ENCODE data around the gene SSR3.

The SSR3 gene

DNA sequence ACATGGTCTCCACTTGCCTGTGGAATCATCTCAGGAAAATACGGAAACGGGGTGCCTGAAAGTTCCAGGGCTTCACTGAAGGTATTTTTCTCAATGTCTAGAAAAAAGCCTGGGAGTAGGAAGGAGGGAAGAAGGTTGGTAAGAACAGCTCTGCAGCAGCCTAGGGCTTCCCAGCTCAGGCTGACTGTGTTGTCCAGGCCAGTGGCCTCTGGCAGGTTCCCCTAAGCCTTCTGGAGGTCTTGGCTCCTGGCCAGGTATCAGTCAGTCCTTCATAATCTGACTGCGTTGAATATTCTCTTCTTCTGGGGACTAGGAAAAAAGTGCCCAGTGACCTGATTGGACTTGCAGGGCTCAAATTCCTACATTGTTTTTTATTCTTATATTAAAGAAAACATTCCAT is 38.6 kb downstream of the SSR3 start:
- TF ChIP-seq FOXP2 (optimal IDR thresholded peaks at IDR 0.05; ENCODE audit: borderline replicate concordance, extremely low read depth, extremely low read length, insufficient read depth) (no peak), SIN3A (IDR thresholded peaks at IDR 0.05; ENCODE audit: borderline replicate concordance, insufficient read depth, low read length) (no peak), TAF1 (IDR thresholded peaks at IDR 0.05; ENCODE audit: borderline replicate concordance, insufficient read depth, low read length) (no peak), POLR2AphosphoS5 (IDR thresholded peaks at IDR 0.05; ENCODE audit: low read depth, low read length) (no peak)
- TF ChIP-seq, protein P1, sequence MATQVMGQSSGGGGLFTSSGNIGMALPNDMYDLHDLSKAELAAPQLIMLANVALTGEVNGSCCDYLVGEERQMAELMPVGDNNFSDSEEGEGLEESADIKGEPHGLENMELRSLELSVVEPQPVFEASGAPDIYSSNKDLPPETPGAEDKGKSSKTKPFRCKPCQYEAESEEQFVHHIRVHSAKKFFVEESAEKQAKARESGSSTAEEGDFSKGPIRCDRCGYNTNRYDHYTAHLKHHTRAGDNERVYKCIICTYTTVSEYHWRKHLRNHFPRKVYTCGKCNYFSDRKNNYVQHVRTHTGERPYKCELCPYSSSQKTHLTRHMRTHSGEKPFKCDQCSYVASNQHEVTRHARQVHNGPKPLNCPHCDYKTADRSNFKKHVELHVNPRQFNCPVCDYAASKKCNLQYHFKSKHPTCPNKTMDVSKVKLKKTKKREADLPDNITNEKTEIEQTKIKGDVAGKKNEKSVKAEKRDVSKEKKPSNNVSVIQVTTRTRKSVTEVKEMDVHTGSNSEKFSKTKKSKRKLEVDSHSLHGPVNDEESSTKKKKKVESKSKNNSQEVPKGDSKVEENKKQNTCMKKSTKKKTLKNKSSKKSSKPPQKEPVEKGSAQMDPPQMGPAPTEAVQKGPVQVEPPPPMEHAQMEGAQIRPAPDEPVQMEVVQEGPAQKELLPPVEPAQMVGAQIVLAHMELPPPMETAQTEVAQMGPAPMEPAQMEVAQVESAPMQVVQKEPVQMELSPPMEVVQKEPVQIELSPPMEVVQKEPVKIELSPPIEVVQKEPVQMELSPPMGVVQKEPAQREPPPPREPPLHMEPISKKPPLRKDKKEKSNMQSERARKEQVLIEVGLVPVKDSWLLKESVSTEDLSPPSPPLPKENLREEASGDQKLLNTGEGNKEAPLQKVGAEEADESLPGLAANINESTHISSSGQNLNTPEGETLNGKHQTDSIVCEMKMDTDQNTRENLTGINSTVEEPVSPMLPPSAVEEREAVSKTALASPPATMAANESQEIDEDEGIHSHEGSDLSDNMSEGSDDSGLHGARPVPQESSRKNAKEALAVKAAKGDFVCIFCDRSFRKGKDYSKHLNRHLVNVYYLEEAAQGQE (IDR thresholded peaks at IDR 0.05; ENCODE audit: insufficient read depth in 1 of 2, low read depth in 2 of 2, low read length in 2 of 2) = no peak

DNA sequence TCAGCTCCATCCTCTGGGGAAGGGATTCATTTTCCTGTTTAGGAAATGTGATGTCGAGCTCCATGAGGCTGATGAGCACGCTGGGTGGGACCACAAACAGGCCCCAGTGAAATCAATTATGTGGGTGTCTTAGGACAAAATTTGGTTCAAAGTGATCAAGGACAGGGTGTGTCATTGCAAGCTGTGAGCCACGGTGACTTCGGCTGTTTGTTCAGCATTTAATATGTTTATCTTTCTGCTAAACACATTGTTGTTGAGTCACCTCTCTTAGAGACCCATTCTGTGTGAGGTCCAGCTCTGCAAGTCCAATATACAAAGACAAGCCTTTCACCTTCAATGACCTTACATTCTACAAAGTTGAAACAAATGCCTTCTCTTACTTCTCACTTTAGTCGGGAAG is 41.3 kb downstream of the SSR3 start:
- TF ChIP-seq FOXP2 (optimal IDR thresholded peaks at IDR 0.05; ENCODE audit: borderline replicate concordance, extremely low read depth, extremely low read length, insufficient read depth) = no peak
- TF ChIP-seq POLR2AphosphoS5 (IDR thresholded peaks at IDR 0.05; ENCODE audit: low read depth, low read length) = no peak
- TF ChIP-seq, protein P1 (IDR thresholded peaks at IDR 0.05; ENCODE audit: insufficient read depth in 1 of 2, low read depth in 2 of 2, low read length in 2 of 2) = no peak
- no peak for TF ChIP-seq TAF1 (IDR thresholded peaks at IDR 0.05; ENCODE audit: borderline replicate concordance, insufficient read depth, low read length)
- no peak for TF ChIP-seq SIN3A (IDR thresholded peaks at IDR 0.05; ENCODE audit: borderline replicate concordance, insufficient read depth, low read length)

DNA sequence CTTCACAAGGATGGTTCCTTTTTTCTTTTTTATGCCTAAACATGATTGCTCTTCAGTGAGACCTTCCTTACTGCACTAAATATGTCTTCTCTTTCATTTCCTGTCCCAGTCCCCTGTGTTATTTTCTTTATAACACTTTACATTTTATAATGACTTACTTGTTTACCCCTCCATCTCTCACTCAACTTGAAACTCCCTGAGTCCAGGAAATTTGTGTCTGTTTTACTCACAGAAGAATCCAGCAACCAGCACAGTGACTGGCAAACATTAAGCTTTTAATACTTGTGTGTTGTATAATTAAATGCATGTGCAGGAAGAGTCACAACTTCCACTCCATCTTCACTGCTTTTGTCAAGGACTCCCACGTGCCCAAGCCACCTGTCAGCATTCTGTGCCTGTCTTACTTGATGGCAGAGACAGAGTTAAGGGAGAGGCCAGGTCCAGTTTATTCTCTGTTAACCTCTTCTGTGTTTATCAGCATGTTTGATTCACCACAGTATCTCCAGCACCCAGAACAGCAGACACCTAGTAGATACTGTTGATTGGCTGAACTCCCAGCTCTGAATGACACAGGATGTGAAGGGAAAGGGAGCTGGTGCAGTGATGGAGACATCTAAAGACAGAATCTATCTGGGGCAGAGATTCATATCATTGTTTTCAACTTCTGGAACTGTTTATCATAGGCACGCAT is 42.8 kb downstream of the SSR3 start:
- no peak for TF ChIP-seq TAF1 (IDR thresholded peaks at IDR 0.05; ENCODE audit: borderline replicate concordance, insufficient read depth, low read length)
- no peak for TF ChIP-seq FOXP2 (optimal IDR thresholded peaks at IDR 0.05; ENCODE audit: borderline replicate concordance, extremely low read depth, extremely low read length, insufficient read depth)

DNA sequence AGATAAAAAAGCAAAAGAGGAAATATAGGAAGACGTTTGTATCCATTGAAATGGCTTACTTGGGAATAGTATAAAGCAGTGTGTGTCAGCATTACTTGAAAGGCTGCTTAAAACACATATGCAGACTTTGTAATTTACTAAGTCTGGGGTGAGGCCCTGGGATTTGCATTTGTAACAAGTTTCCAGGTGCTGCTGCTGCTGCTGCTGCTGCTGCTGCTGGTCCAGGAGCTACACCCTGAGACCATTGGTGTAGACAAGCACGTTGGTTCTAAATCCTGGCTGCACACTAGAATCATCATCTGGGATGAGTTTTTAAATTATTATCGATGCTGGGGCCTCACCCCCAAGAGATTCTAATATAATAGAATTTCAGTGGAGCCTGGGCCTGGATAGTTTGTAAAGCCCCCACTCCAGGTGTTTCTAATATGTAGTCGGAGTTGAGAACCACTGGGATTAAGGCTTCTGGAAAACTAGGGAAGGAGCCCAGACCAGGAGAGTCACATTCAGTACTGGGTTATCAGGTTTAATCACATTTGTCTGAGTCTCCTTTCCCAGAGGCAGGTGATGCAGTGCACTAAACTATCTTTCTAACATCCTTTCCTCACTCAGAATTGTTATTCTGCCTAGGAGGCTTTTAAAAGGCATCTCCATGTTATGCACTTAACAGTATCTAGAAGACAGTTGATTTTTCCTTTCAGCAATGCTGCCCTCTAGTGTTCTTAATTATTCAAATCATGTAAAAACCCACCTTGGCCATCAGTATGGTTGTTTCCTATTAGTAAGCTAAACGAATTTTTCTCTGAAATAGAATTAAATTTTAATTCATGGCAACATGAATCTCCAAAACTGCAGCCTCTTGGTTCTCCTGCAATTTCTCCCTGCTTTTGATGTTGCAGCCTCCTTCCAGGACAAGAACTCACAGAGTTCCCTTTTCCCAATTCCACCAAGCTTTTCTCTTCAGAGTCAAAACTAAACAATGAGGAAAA is 45.4 kb downstream of the SSR3 start:
- no peak for TF ChIP-seq POLR2AphosphoS5 (IDR thresholded peaks at IDR 0.05; ENCODE audit: low read depth, low read length)
- TF ChIP-seq, protein P1 (IDR thresholded peaks at IDR 0.05; ENCODE audit: insufficient read depth in 1 of 2, low read depth in 2 of 2, low read length in 2 of 2) = no peak
- no peak for TF ChIP-seq SIN3A (IDR thresholded peaks at IDR 0.05; ENCODE audit: borderline replicate concordance, insufficient read depth, low read length)
- TF ChIP-seq TAF1 (IDR thresholded peaks at IDR 0.05; ENCODE audit: borderline replicate concordance, insufficient read depth, low read length) = no peak
- no peak for TF ChIP-seq FOXP2 (optimal IDR thresholded peaks at IDR 0.05; ENCODE audit: borderline replicate concordance, extremely low read depth, extremely low read length, insufficient read depth)

DNA sequence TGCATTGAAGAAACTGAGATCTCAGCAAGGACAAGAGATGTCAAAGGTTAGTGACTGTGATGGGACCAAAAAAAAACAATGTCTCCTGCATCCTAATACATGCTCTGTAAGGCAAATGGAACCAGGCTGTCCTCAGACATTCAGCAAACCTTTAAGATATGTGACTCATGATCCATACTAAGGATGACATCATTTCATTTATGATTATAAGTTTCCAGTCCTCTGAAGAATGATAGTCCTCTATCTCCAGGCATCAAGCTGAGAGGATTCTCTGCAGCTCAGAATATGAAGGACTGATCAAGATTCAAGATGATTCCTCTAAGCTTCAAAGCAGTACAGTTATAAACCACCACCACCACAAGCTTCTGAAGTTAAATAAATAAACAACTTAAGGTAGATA is 47.6 kb downstream of the SSR3 start:
- TF ChIP-seq POLR2AphosphoS5 (IDR thresholded peaks at IDR 0.05; ENCODE audit: low read depth, low read length) = no peak
- no peak for TF ChIP-seq SIN3A (IDR thresholded peaks at IDR 0.05; ENCODE audit: borderline replicate concordance, insufficient read depth, low read length)
- TF ChIP-seq FOXP2 (optimal IDR thresholded peaks at IDR 0.05; ENCODE audit: borderline replicate concordance, extremely low read depth, extremely low read length, insufficient read depth) = no peak
- TF ChIP-seq, protein P1 (IDR thresholded peaks at IDR 0.05; ENCODE audit: insufficient read depth in 1 of 2, low read depth in 2 of 2, low read length in 2 of 2) = no peak
- no peak for TF ChIP-seq TAF1 (IDR thresholded peaks at IDR 0.05; ENCODE audit: borderline replicate concordance, insufficient read depth, low read length)
